ENCODE data around the gene RUSC2.
A peak's percentile ranks its signal among the peaks of the same experiment; 100 is the strongest.
"Not testable (repeated sequence)": the region's sequence is repeated elsewhere in the genome, so short reads cannot be mapped to it uniquely, and the experiment has no call there.

RUSC2 gene

GRCh38 chr9:35495984-35496383, 6.1 kb downstream of the RUSC2 start:
- no peak for DNase-seq

GRCh38 chr9:35498245-35498644, 8.3 kb downstream of the RUSC2 start:
- H3K79me1 ChIP-seq (ENCODE audit: low read length); H3K9me3 ChIP-seq (ENCODE audit: insufficient read depth, low read depth, low read length); H3K18ac ChIP-seq (ENCODE audit: low read length); H3K4ac ChIP-seq (ENCODE audit: low read depth, low read length); H3K27ac ChIP-seq (ENCODE audit: low read depth, low read length); H3K4me3 ChIP-seq (ENCODE audit: low read depth, low read length); H3K36me3 ChIP-seq (ENCODE audit: control insufficient read depth in 1 of 2, insufficient read depth in 2 of 2, low read length in 2 of 2); H3K14ac ChIP-seq (ENCODE audit: low read length); H3K4me1 ChIP-seq (ENCODE audit: control insufficient read depth in 1 of 2, insufficient read depth in 2 of 2, low read length in 2 of 2); H3K27me3 ChIP-seq (ENCODE audit: insufficient read depth, low read length); H2BK120ac ChIP-seq (ENCODE audit: insufficient read depth, low read length, poor library complexity); H3K4me2 ChIP-seq (ENCODE audit: low read length); H4K12ac ChIP-seq (ENCODE audit: low read depth, low read length); H2AFZ ChIP-seq (ENCODE audit: insufficient read depth, low read length, poor library complexity); H3K79me2 ChIP-seq (ENCODE audit: control insufficient read depth, insufficient read depth, low read length, poor library complexity); H2BK12ac ChIP-seq (ENCODE audit: low read length); H3K23ac ChIP-seq (ENCODE audit: low read length); H2AK5ac ChIP-seq (ENCODE audit: low read length); H3K9ac ChIP-seq (ENCODE audit: low read length); H4K8ac ChIP-seq (ENCODE audit: low read depth, low read length); H4K91ac ChIP-seq (ENCODE audit: low read depth, low read length); H2BK5ac ChIP-seq (ENCODE audit: low read depth, low read length, poor library complexity): not testable (repeated sequence)
- DNase-seq = peak; percentile 55 to 58
- no CpG with 5 or more reads among the region's 10 CpGs for WGBS (ENCODE audit: extremely low coverage, insufficient coverage, insufficient read length)

More at GRCh38 chr9:35495984-35496383, 6.1 kb downstream of the RUSC2 start:
- no peak overlapping the region for H2AFZ ChIP-seq (ENCODE audit: insufficient read depth, low read length, poor library complexity)
- no CpG with 5 or more reads among the region's 10 CpGs for WGBS (ENCODE audit: extremely low coverage, insufficient coverage, insufficient read length)
- no peak overlapping the region for H3K4me2 ChIP-seq (ENCODE audit: low read length)
- no peak overlapping the region for H4K8ac ChIP-seq (ENCODE audit: low read depth, low read length)
- H3K18ac ChIP-seq (ENCODE audit: low read length) = no peak overlapping the region
- H3K23ac ChIP-seq (ENCODE audit: low read length) = no peak overlapping the region
- H3K4me3 ChIP-seq (ENCODE audit: low read depth, low read length) = no peak overlapping the region
- no peak overlapping the region for H3K9ac ChIP-seq (ENCODE audit: low read length)
- no peak overlapping the region for H3K4ac ChIP-seq (ENCODE audit: low read depth, low read length)
- no peak overlapping the region for H4K12ac ChIP-seq (ENCODE audit: low read depth, low read length)
- H3K79me1 ChIP-seq (ENCODE audit: low read length) = no peaks in the 10 kb centered on the region
- H3K9me3 ChIP-seq (ENCODE audit: insufficient read depth, low read depth, low read length) = no peaks in the 10 kb centered on the region
- H3K4me1 ChIP-seq (ENCODE audit: control insufficient read depth in 1 of 2, insufficient read depth in 2 of 2, low read length in 2 of 2) = peaks cover 0 to 2% of the 10 kb centered on the region in 2 experiments
- H2AK5ac ChIP-seq (ENCODE audit: low read length) = no peak overlapping the region
- H3K36me3 ChIP-seq (ENCODE audit: control insufficient read depth in 1 of 2, insufficient read depth in 2 of 2, low read length in 2 of 2) = no peaks in the 10 kb centered on the region
- no peaks in the 10 kb centered on the region for H3K79me2 ChIP-seq (ENCODE audit: control insufficient read depth, insufficient read depth, low read length, poor library complexity)
- H2BK5ac ChIP-seq (ENCODE audit: low read depth, low read length, poor library complexity) = no peak overlapping the region
- H3K27me3 ChIP-seq (ENCODE audit: insufficient read depth, low read length) = no peaks in the 10 kb centered on the region
- H3K27ac ChIP-seq (ENCODE audit: low read depth, low read length) = no peak overlapping the region
- no peak overlapping the region for H3K14ac ChIP-seq (ENCODE audit: low read length)
- H2BK12ac ChIP-seq (ENCODE audit: low read length) = no peak overlapping the region
- no peak overlapping the region for H2BK120ac ChIP-seq (ENCODE audit: insufficient read depth, low read length, poor library complexity)
- H4K91ac ChIP-seq (ENCODE audit: low read depth, low read length) = no peak overlapping the region

DNA sequence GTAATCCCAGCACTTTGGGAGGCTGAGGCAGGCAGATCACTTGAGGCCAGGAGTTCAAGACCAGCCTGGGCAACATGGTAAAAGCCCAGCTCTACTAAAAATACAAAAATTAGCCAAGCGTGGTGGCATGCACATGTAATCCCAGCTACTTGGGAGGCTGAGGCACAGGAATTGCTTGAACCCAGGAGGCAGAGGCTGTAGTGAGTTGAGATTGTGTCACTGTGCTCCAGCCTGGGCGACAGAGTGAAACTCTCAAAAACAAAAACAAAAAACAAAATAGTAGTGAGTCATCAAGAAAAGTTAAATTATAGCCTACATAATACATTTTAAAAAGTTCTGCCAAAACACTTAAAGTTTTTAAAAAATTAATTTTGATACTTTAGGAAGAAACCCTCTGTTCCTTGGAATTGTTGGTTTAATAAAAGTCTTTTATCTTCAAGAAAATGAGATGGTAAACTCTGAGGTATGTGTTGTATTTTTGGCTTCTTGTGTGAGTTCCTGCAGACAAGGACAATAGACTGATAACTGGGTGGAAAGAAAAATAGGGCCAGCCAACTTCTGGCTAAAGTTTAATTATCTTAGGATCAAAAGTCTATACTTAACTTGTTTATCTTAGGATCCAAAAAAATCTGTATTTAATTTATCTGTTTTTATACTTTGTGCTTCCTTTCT, 9.3 kb downstream of the RUSC2 start:
- Histone ChIP-seq H3K9ac (ENCODE audit: low read length) (no peak overlapping the region), H3K4me1 (ENCODE audit: control insufficient read depth in 1 of 2, insufficient read depth in 2 of 2, low read length in 2 of 2) (peaks cover 0 to 5% of the 10 kb centered on the region in 2 experiments), H2BK120ac (ENCODE audit: insufficient read depth, low read length, poor library complexity) (no peak overlapping the region), H3K4me3 (ENCODE audit: low read depth, low read length) (no peak overlapping the region), H3K23ac (ENCODE audit: low read length) (no peak overlapping the region), H2BK12ac (ENCODE audit: low read length) (no peak overlapping the region), H3K36me3 (ENCODE audit: control insufficient read depth in 1 of 2, insufficient read depth in 2 of 2, low read length in 2 of 2) (no peaks in the 10 kb centered on the region), H3K4ac (ENCODE audit: low read depth, low read length) (no peak overlapping the region), H4K8ac (ENCODE audit: low read depth, low read length) (no peak overlapping the region), H3K9me3 (ENCODE audit: insufficient read depth, low read depth, low read length) (no peaks in the 10 kb centered on the region), H4K91ac (ENCODE audit: low read depth, low read length) (no peak overlapping the region), H3K79me2 (ENCODE audit: control insufficient read depth, insufficient read depth, low read length, poor library complexity) (no peaks in the 10 kb centered on the region), H2AK5ac (ENCODE audit: low read length) (no peak overlapping the region), H3K14ac (ENCODE audit: low read length) (no peak overlapping the region), H3K79me1 (ENCODE audit: low read length) (no peaks in the 10 kb centered on the region), H2BK5ac (ENCODE audit: low read depth, low read length, poor library complexity) (no peak overlapping the region), H2AFZ (ENCODE audit: insufficient read depth, low read length, poor library complexity) (no peak overlapping the region), H3K27me3 (ENCODE audit: insufficient read depth, low read length) (no peaks in the 10 kb centered on the region), H3K27ac (ENCODE audit: low read depth, low read length) (no peak overlapping the region), H3K4me2 (ENCODE audit: low read length) (no peak overlapping the region), H4K12ac (ENCODE audit: low read depth, low read length) (no peak overlapping the region), H3K18ac (ENCODE audit: low read length) (no peak overlapping the region)
- DNase-seq = no peak
- WGBS (ENCODE audit: extremely low coverage, insufficient coverage, insufficient read length) = no CpG with 5 or more reads among the region's 2 CpGs

DNA sequence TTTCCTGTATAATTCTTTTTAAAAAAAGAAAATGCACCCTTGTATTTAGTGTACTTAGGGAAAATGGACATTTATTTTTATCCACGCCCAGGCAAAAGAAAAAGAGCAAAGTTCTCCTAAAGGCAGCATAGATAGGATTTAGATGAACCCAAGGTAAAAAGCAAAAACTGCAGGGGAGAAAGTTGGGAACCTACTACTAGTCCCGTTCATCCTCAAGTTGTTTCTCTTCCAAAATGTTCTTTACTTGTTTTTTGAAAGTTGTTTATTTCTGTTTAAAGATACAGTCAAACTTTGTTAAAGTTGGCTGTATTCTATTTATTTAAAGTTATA, 9.8 kb downstream of the RUSC2 start:
- H3K9me3 ChIP-seq (ENCODE audit: insufficient read depth, low read depth, low read length) = no peaks in the 10 kb centered on the region
- H3K79me2 ChIP-seq (ENCODE audit: control insufficient read depth, insufficient read depth, low read length, poor library complexity) = no peaks in the 10 kb centered on the region
- no peak overlapping the region for H2BK120ac ChIP-seq (ENCODE audit: insufficient read depth, low read length, poor library complexity)
- no peak overlapping the region for H3K18ac ChIP-seq (ENCODE audit: low read length)
- H3K27me3 ChIP-seq (ENCODE audit: insufficient read depth, low read length) = no peaks in the 10 kb centered on the region
- no peak overlapping the region for H3K4me2 ChIP-seq (ENCODE audit: low read length)
- H2BK12ac ChIP-seq (ENCODE audit: low read length) = no peak overlapping the region
- H2AK5ac ChIP-seq (ENCODE audit: low read length) = no peak overlapping the region
- H3K27ac ChIP-seq (ENCODE audit: low read depth, low read length) = no peak overlapping the region
- H3K79me1 ChIP-seq (ENCODE audit: low read length) = no peaks in the 10 kb centered on the region
- H3K4me1 ChIP-seq (ENCODE audit: control insufficient read depth in 1 of 2, insufficient read depth in 2 of 2, low read length in 2 of 2) = peaks cover 0 to 5% of the 10 kb centered on the region in 2 experiments
- no peak overlapping the region for H2BK5ac ChIP-seq (ENCODE audit: low read depth, low read length, poor library complexity)
- WGBS (ENCODE audit: extremely low coverage, insufficient coverage, insufficient read length) = no CpG with 5 or more reads among the region's 2 CpGs
- H3K36me3 ChIP-seq (ENCODE audit: control insufficient read depth in 1 of 2, insufficient read depth in 2 of 2, low read length in 2 of 2) = no peaks in the 10 kb centered on the region
- no peak overlapping the region for H3K14ac ChIP-seq (ENCODE audit: low read length)
- H2AFZ ChIP-seq (ENCODE audit: insufficient read depth, low read length, poor library complexity) = no peak overlapping the region
- no peak overlapping the region for H3K23ac ChIP-seq (ENCODE audit: low read length)
- H3K4me3 ChIP-seq (ENCODE audit: low read depth, low read length) = no peak overlapping the region
- H4K12ac ChIP-seq (ENCODE audit: low read depth, low read length) = no peak overlapping the region
- no peak overlapping the region for H4K8ac ChIP-seq (ENCODE audit: low read depth, low read length)
- no peak overlapping the region for H3K9ac ChIP-seq (ENCODE audit: low read length)
- no peak overlapping the region for H3K4ac ChIP-seq (ENCODE audit: low read depth, low read length)
- DNase-seq = no peak
- H4K91ac ChIP-seq (ENCODE audit: low read depth, low read length) = no peak overlapping the region

Data from trophoblast cell (in vitro differentiated cells and primary cell).